ENCODE data around the gene WDFY4. TPM values are rescaled to one million over a fixed set of nuclear protein-coding genes. Genes with fewer than 3 reads are reported as not detected.

WDFY4 gene
- polyA plus RNA-seq, 3 donors = 1.1 to 2.4 (median 2.4) TPM

DNA sequence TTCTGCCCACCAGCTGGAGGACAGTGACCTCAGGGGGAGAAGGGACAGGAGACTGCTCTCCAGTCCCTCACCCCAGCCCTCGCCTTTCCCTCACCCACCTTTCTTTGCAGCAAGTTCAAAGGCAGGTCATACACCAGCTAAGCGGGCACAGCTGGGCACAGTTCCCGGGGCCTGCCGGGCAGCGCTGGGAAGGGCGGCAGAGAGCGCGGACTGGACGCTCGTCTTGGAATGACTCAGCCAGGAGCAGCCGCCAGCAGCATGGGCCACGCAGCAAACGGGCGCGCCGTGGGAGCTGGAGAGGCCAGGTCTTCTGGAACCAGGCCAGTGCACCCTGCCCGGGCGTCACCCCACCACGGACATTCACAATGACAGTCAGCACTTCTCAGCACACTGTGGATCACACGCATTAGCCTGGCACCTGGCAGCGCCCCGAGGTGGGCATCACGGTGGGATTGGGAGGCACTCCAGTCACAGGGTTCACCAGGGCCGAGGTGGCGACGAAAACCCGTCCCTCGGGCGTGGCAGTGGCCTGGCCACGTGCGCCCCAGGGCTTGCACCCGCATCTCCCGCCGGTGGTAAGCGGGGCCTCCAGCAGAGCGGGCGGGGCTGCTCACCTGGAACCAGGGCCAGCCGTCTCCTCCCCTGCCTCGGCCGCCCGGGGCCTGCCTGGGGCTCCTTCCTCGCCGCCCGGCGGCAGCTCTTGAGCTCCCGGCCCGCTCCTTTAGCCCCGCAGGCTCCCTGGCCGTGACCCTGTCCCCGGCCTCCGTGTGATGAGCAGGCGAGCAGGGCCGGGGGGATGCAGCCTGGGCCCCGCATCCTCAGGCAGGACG lies 29.0 kb upstream of the WDFY4 start:
- peak; percentile 12 for DNase-seq

DNA sequence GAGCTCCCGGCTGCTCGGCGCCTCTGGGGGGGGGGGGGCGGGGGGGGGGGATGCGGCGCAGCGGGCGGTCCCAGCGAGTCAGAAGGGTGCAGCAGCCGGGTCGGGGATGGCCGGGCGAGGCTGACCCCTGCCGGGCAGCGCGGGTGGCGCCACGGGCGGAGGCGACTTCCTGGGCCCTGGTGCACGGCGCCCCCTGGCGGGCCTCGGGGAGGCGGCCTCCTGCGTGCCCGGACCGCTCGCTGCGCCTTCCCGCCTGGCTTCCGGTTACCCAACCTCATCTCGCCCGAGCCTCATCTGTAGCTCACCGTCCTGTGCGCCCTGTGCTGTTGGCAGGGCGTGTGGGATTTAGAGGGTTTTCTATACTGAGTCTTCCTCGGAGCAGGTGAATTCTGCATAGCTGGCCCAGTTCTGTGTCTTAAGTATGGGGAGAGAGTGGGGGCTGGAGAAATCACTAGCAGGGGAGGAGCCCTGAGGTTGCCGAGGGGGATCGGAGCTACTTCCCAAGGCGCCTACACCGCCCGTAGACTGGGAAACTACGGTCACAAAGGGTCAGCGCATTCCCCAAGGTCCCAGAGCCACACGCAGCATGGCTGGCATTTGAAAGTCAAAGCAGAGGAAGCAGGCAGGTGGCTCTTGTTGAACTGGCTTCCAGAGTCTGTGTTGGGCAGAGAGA lies 28.3 kb upstream of the WDFY4 start:
- peak; percentile 82 for DNase-seq

DNA sequence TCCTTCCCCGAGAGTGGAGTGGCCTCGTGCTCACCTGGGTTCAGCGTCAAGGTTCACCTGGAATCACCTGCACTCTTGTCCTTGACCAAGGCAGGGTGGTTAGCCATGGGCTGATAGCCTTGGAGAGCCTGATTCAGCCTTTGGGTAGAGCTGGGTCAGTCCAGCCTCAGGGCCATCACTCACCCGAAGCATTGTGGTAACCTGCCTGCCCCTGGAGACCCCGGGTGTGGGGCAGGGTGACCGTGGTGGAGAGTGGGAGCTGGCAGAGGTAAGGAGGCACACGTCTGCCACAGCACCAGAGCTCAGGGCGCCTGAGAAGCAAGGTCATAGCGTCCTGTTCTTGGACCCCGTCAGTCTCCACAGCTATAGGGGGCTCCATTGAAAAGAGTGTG lies 27.8 kb upstream of the WDFY4 start:
- DNase-seq = no peak

- no peak for DNase-seq
Observed at GRCh38 chr10:48657416-48657815, 27.3 kb upstream of the WDFY4 start.

GRCh38 chr10:48658243-48658974 lies 26.3 kb upstream of the WDFY4 start:
- DNase-seq = peak; percentile 65

- no peak for DNase-seq
Observed at GRCh38 chr10:48658975-48659269, 25.8 kb upstream of the WDFY4 start.

DNA sequence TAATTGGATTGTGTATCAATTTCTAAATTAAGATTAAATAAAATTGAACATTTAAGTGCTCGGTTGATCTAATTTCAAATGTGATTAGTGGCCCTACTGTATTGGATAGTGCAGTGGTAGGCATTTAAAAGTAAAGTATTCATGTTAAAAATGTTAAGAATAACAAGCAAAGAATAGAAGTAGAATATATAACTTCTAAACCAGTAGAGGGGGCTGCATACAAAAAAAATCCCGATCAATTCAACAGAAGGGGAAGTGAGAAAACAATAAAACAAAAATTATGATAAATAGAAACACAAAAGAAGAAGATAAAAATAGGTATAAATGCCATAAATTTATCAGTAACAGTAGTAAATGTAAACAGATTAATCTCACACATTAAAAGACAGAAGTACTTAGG lies 24.9 kb upstream of the WDFY4 start:
- no peak for DNase-seq

DNA sequence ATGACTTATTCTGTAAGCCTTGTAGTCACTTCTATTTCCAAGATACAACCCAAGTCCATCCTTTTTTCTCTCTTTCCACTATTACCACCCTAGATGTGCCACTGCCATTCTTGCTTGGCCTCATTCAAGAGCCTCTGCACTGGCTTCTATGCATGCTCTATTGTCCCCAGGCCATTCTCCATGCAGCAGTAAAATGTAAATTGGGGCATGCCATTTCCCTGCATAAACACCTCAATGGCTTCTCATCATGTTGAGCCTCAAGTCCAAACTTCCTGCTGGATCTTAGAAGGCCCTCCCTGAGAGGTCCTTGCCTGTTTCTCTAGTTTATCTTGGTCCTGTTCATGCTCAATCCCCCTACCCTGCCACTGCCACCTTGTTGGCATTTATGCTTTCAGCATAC lies 23.2 kb upstream of the WDFY4 start:
- DNase-seq = no peak

GRCh38 chr10:48667960-48668590 lies 16.6 kb upstream of the WDFY4 start:
- no peak for DNase-seq

DNA sequence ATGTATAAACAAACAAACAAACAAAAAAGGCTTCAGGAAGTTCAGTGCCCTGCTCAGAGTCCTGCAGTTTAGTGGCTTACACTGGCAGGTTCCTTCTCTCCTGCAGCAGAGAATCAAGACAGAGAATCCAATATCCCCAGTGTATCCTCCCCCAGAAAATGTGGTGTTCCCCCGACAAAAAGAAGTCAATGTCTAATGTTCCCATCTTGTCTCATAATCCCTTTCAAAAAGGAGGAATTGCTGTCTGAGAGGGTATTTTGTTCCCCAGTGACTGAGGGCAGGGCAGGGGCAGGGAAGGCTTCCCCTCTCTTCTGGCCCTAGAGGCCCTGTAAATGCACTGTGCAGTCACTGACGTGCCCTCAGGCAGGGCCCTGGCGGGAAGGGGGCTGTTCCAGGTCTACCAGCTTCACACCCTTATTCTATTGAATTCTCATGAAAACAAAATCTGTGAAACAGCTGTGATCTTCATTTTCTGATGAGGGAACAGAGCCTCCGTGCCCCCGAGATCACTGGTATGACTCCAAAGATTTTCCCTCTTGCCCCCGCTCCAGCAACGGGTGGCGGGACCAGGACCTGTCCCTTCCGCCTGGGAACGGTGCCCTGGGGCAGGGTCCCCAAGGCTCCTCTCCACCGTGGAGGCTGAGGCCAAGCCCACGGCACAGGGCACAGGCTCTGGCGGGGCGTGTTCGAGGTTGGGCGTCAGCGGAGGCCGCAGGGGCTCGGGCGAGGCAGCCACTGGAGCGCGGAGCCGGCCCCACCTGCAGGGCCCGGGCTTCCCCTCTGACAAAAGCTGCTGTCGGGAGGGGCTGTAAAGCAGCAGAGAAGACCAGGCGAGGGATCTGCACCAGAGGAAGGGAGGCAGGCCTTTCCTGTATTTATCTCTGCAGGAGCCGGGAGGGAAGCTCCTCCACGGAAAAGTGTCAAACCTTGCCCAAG lies 13.4 kb upstream of the WDFY4 start:
- DNase-seq = peak; percentile 41

DNA sequence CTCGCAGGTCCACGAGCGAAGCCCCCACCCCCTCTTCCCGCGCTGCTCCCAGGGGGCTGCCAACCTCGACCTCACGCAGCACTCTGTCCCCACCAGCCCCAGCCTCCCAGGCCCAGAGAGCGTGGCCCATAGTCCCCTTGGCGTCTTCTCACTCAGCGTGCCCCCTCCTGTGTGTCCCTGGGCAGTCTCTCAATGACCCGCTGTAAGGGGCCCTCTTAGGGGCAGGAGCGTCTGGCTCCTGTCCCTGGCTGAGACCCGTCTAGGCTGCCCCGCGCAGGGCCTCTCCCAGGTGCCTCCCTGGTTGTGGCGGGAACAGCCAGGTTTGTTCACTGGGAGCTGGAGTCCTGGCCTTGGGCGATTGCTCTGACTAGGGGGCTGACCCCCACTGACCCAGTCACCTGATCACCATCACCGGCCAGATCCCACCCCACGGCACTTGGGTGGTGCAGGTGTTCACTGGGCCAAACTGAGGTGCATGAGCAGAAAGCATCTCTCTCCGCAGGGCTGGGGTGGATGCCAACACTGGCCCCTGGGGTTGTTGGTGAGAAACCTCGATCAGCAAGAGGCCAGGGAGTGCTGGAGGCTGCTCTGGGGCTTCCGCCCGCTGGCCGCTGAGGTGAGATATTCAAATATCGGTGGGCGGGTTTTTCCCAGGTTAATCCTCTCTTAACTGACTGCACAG lies 12.6 kb upstream of the WDFY4 start:
- DNase-seq = no peak

- no peak for DNase-seq
Observed at GRCh38 chr10:48672596-48673265, 11.9 kb upstream of the WDFY4 start.

DNA sequence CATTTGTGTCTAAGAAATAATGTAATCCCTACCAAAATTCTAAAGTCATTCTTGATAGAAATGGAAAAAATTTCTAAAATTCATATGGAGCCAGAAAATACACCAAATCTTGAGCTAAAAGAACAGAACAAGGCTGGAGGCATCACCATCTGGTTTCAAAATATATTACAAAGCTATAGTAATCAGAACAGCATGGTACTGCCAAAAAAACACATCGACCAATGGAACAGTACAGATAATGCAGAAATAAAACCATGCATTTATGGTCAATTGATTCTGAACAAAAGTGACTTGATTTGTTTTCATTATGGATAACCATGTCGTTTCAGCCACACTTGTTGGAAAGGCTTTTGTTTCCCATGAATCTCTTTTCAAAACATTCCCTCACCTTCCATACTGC lies 7.0 kb upstream of the WDFY4 start:
- DNase-seq = no peak

GRCh38 chr10:48678041-48678440 lies 6.6 kb upstream of the WDFY4 start:
- DNase-seq = no peak

DNA sequence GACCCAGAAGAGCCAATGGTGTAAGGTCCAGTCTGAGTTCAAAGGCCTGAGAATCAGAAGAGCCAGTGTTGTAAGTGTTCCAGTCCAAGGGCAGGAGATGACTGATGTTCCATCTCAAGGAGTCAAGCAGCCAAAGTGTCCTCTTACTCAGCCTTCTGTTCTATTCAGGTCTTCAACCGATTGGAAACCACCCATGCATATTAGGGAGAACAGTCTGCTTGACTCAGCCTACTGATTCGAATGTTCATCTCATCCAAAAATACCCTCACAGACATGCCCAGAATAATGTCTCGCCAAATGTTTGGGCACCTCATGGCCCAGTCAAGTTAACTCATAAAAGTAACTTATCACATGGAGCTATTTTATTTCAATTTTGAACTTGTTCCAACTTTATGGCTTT lies 2.9 kb upstream of the WDFY4 start:
- DNase-seq = no peak

GRCh38 chr10:48682265-48682664 lies 2.4 kb upstream of the WDFY4 start:
- DNase-seq = no peak

DNA sequence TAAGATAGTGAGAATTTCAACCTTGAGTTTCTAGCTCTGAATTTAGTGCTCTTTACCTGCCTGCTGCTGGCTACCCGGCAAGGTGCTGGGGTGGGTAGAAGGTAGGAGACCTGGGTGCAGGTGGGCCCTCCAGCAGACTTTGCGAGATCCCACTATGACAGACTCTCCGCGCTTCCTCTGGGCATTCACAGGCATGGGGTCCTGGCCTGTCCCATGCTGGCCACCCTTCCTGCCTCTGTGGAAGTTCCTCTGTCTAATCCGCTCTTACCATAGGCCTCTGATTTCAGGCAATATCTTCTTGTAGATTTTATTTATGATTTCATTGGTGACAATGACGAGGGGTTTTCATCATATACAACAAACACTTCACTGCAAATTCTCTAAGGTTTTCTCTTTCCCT lies 1.2 kb upstream of the WDFY4 start:
- no peak for DNase-seq

DNA sequence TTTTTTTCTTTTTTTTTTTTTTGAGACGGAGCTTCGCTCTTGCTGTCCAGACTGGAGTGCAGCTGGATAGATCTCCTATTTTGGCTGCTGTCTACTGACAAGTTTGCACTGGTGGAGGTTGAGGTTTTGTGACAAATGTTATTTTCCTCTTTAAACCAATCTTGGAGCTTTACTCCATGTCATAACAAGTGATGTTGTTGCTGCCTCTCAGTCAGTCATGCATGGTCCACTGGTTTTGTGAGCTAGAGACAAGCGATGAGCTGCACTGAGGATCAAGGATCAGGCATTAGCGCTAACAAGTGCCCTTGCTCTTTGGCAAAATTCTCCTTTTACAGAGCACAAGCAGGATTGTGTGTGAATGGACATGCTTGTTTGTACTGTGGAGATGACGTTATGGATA lies 805 bp upstream of the WDFY4 start:
- no peak for DNase-seq

DNA sequence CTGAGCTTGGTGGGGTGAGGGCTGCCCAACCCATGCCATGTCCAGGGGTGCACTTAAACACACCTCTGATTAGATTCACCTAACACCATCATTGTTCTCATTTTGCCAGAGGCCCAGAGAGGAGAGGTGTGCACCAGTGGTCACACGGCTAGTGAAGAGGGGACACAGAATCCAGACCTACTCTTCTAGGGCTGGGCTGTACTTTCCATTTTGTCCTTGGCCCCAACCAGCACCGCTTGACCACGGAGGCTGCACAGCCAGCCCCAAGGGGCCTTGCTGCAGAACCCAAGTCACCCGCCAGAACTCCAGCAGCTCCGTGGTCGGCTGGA lies 246 bp upstream of the WDFY4 start:
- DNase-seq = no peak

DNA sequence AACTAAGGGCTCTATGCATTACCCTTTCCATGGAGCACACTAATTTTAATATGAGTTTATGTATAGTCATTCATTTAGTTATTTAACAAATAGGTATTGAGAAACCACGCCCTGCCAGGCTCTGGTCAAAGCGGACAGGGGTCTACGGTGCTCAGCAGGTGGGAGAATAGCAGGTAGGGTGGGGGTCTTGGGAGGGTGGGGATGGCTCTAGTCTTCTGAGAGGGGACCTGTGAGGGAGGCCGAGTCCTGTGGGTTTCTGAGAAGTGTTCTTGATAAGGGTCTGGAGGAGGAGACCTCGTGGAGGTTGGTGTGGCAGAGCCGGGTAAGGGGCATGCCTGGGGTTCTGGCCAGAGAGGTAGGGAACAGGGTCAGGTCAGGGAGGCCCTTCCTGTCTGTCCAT lies 1.1 kb downstream of the WDFY4 start:
- no peak for DNase-seq

All from renal pelvis (tissue), 4 donors.